IMR-90 (cell line): ENCODE data around the gene ATP13A1. TPM values are rescaled to one million over a fixed set of nuclear protein-coding genes. Genes with fewer than 3 reads are reported as not detected.
A peak's percentile ranks its signal among the peaks of the same experiment; 100 is the strongest.

ENCODE experiments used
- ATAC-seq: fragments of 200-7000 bp; cut with Tn5 transposase; 2 replicates; pipeline ENCODE4 v1.9.1; 2020; ENCODE audit warnings: low read depth, mild to moderate bottlenecking, moderate library complexity
- BruUV-seq: library from RNA; stranded (reverse); fragments of 400-500 nt; replicated peaks from 2 replicates; lab custom pipeline; 2021; lab: Mats Ljungman, UMichigan
- CTCF ChIA-PET: fragments of 300-600 bp; formaldehyde crosslinking; extraction: SDS; loops from one replicate; lab custom pipeline; 2021; ENCODE audit warnings: antibody characterized with exemption; lab: Yijun Ruan, JAX
- POLR2A ChIA-PET: fragments of 300-600 bp; sonication (Branson Sonifier 250); formaldehyde crosslinking; loops from one replicate; lab custom pipeline; 2022; ENCODE audit warnings: antibody characterized with exemption; ENCODE audit not compliant: unreplicated experiment; lab: Charles Lee
- DNase-seq: peaks from one replicate; pipeline ENCODE4 v3.0.0; 2013
- H2AFZ ChIP-seq: replicated peaks from 2 replicates; pipeline ENCODE3; 2013; ENCODE audit warnings: low read length, mild to moderate bottlenecking; ENCODE audit not compliant: poor library complexity
- H2AK5ac ChIP-seq: 2 replicates; pipeline ENCODE4 v1.6.1; 2013; ENCODE audit warnings: low read depth, low read length, inconsistent platforms
- H2AK9ac ChIP-seq: replicated peaks from 2 replicates; pipeline ENCODE3; 2013; ENCODE audit warnings: mild to moderate bottlenecking, low read depth, low read length, moderate library complexity; ENCODE audit not compliant: poor library complexity
- H2BK120ac ChIP-seq: 2 replicates; pipeline ENCODE4 v1.6.1; 2013; ENCODE audit warnings: low read depth, low read length, inconsistent platforms
- H2BK15ac ChIP-seq: 3 replicates; pipeline ENCODE4 v1.6.1; 2013; ENCODE audit warnings: low read depth, low read length, inconsistent platforms
- H2BK20ac ChIP-seq: 2 replicates; pipeline ENCODE4 v1.6.1; 2013; ENCODE audit warnings: low read depth, mild to moderate bottlenecking, inconsistent platforms, low read length, moderate library complexity
- H2BK5ac ChIP-seq: 2 replicates; pipeline ENCODE4 v1.6.1; 2013; ENCODE audit warnings: mild to moderate bottlenecking, low read depth, low read length, inconsistent platforms; ENCODE audit not compliant: poor library complexity, severe bottlenecking
- H3K14ac ChIP-seq: replicated peaks from 2 replicates; pipeline ENCODE4 v1.6.1; 2013; ENCODE audit warnings: low read depth, low read length, inconsistent platforms
- H3K18ac ChIP-seq: 2 replicates; pipeline ENCODE4 v1.6.1; 2013; ENCODE audit warnings: low read depth, low read length, control low read depth
- H3K23ac ChIP-seq: 2 replicates; pipeline ENCODE4 v1.6.1; 2013; ENCODE audit warnings: low read depth, low read length, inconsistent platforms
- H3K27ac ChIP-seq: 2 replicates; pipeline ENCODE4 v1.5.1; 2013; ENCODE audit warnings: mild to moderate bottlenecking, control low read depth, low read length; ENCODE audit not compliant: insufficient read depth
- H3K27me3 ChIP-seq: 2 replicates; pipeline ENCODE4 v1.6.1; 2013; ENCODE audit warnings: low read length; ENCODE audit not compliant: control insufficient read depth, insufficient read depth
- H3K36me3 ChIP-seq: 2 replicates; pipeline ENCODE4 v1.6.1; 2013; ENCODE audit warnings: low read length, mixed read lengths; ENCODE audit not compliant: control insufficient read depth, insufficient read depth
- H3K4ac ChIP-seq: 2 replicates; pipeline ENCODE4 v1.6.1; 2013; ENCODE audit warnings: low read depth, low read length, inconsistent platforms
- H3K4me1 ChIP-seq: 2 replicates; pipeline ENCODE4 v1.6.1; 2013; ENCODE audit warnings: low read length, mixed read lengths; ENCODE audit not compliant: control insufficient read depth, insufficient read depth
- H3K4me2 ChIP-seq: 2 replicates; pipeline ENCODE4 v1.6.1; 2013; ENCODE audit warnings: low read depth, mild to moderate bottlenecking, control low read depth, low read length, moderate library complexity
- H3K4me3 ChIP-seq: 2 replicates; pipeline ENCODE4 v1.5.1; 2013; ENCODE audit warnings: low read depth, mild to moderate bottlenecking, control low read depth, low read length, moderate library complexity; ENCODE audit not compliant: insufficient read depth
- H3K56ac ChIP-seq: 2 replicates; pipeline ENCODE4 v1.6.1; 2013; ENCODE audit warnings: low read length, inconsistent platforms; ENCODE audit not compliant: insufficient read depth; ENCODE audit errors: extremely low read depth
- H3K79me1 ChIP-seq, 2 experiments: 2 replicates each; pipeline ENCODE4 v1.6.1; 2013; ENCODE audit warnings: low read length in 2 of 2, inconsistent platforms in 1 of 2, low read depth in 1 of 2
- H3K9ac ChIP-seq: 2 replicates; pipeline ENCODE4 v1.6.1; 2013; ENCODE audit warnings: low read depth, low read length, control low read depth
- H3K9me1 ChIP-seq: 2 replicates; pipeline ENCODE4 v1.6.1; 2013; ENCODE audit warnings: low read length, inconsistent platforms; ENCODE audit not compliant: insufficient read depth
- H3K9me3 ChIP-seq: 2 replicates; pipeline ENCODE4 v1.6.1; 2013; ENCODE audit warnings: low read length; ENCODE audit not compliant: control insufficient read depth, insufficient read depth
- H4K20me1 ChIP-seq: 2 replicates; pipeline ENCODE4 v1.6.1; 2013; ENCODE audit warnings: low read length, inconsistent platforms; ENCODE audit not compliant: insufficient read depth
- H4K5ac ChIP-seq: 2 replicates; pipeline ENCODE4 v1.6.1; 2013; ENCODE audit warnings: mild to moderate bottlenecking, low read depth, low read length, control low read depth
- H4K8ac ChIP-seq, 2 experiments: 2 replicates each; pipeline ENCODE4 v1.6.1; 2013; ENCODE audit warnings: low read depth in 2 of 2, low read length in 2 of 2, control low read depth in 1 of 2, inconsistent platforms in 1 of 2
- H4K91ac ChIP-seq: 2 replicates; pipeline ENCODE4 v1.6.1; 2013; ENCODE audit warnings: low read depth, low read length, inconsistent platforms; ENCODE audit not compliant: insufficient read depth
- BHLHE40 ChIP-seq: fragments of 150-350 bp; IDR thresholded peaks from 2 replicates; pipeline ENCODE4 v1.6.1; 2016; ENCODE audit warnings: mild to moderate bottlenecking, low read depth, low read length
- CEBPB ChIP-seq: IDR thresholded peaks from 2 replicates; pipeline ENCODE4 v1.6.1; 2012; ENCODE audit warnings: low read depth, low read length, improper control_type of control experiment
- CHD1 ChIP-seq: IDR thresholded peaks from 2 replicates; pipeline ENCODE4 v1.6.1; 2012; ENCODE audit warnings: low read depth, low read length, improper control_type of control experiment
- CTCF ChIP-seq: conservative IDR thresholded peaks from 2 replicates; pipeline ENCODE4 v1.5.1; 2012; ENCODE audit warnings: mild to moderate bottlenecking, low read depth, low read length, improper control_type of control experiment
- ELK1 ChIP-seq: fragments of 150-350 bp; IDR thresholded peaks from 2 replicates; pipeline ENCODE4 v1.6.1; 2016; ENCODE audit warnings: low read depth, mild to moderate bottlenecking, low read length, moderate library complexity, borderline replicate concordance
- FOS ChIP-seq: fragments of 150-350 bp; IDR thresholded peaks from 2 replicates; pipeline ENCODE4 v1.6.1; 2016; ENCODE audit warnings: low read depth, low read length
- MAFK ChIP-seq: IDR thresholded peaks from 2 replicates; pipeline ENCODE4 v1.6.1; 2012; ENCODE audit warnings: low read depth, low read length, improper control_type of control experiment
- MAZ ChIP-seq: IDR thresholded peaks from 2 replicates; pipeline ENCODE4 v1.6.1; 2012; ENCODE audit warnings: low read depth, mild to moderate bottlenecking, low read length, improper control_type of control experiment, moderate library complexity, borderline replicate concordance
- MXI1 ChIP-seq: IDR thresholded peaks from 2 replicates; pipeline ENCODE4 v1.6.1; 2012; ENCODE audit warnings: low read depth, mild to moderate bottlenecking, low read length, moderate library complexity, borderline replicate concordance
- POLR2A ChIP-seq: IDR thresholded peaks from 2 replicates; pipeline ENCODE4 v1.6.1; 2012; ENCODE audit warnings: mild to moderate bottlenecking, low read depth, low read length
- RAD21 ChIP-seq: IDR thresholded peaks from 2 replicates; pipeline ENCODE4 v1.6.1; 2012; ENCODE audit warnings: low read length, improper control_type of control experiment
- RCOR1 ChIP-seq: IDR thresholded peaks from 2 replicates; pipeline ENCODE4 v1.6.1; 2012; ENCODE audit warnings: mild to moderate bottlenecking, low read length, improper control_type of control experiment; ENCODE audit not compliant: insufficient replicate concordance
- SMC3 ChIP-seq: fragments of 150-350 bp; IDR thresholded peaks from 2 replicates; pipeline ENCODE4 v1.6.1; 2016; ENCODE audit warnings: low read depth, mild to moderate bottlenecking, antibody characterized with exemption, low read length, moderate library complexity
- USF2 ChIP-seq: fragments of 150-350 bp; IDR thresholded peaks from 2 replicates; pipeline ENCODE4 v1.6.1; 2017; ENCODE audit warnings: mild to moderate bottlenecking, antibody characterized with exemption, low read length, low read depth
- WGBS, 2 experiments: methylation state at CpG; one replicate each; pipeline versions ENCODE4 v1.1.5 to v1.1.7; 2013; ENCODE audit warnings: missing lambda C conversion rate in 2 of 2; ENCODE audit not compliant: insufficient read length in 1 of 2; ENCODE audit errors: extremely low coverage in 2 of 2; 5-methylcytosine and 5-hydroxymethylcytosine counted together
- dilution Hi-C: fragments of 300-500 bp; cut with HindIII; formaldehyde crosslinking; loops from one replicate; pipeline ENCODE4 v1.14.3; 2018; ENCODE audit warnings: low sequenced_read_pairs; ENCODE audit not compliant: unreplicated experiment
- in situ Hi-C: fragments of 300-500 bp; cut with MboI; formaldehyde crosslinking; loops from 3 replicates; pipeline ENCODE4 v1.14.3; 2019; ENCODE audit warnings: low sequenced_read_pairs, inconsistent platforms, mixed read lengths
- intact Hi-C: fragments of 100-400 bp; cut with micrococcal nuclease; formaldehyde crosslinking; loops from 2 replicates; pipeline ENCODE4 v1.10.0; 2022
- polyA plus RNA-seq, 3 experiments: library from polyadenylated mRNA; depleted of rRNA; stranded (reverse); fragments of >200 nt; gene quantifications; 2 replicates each; pipeline ENCODE4 v1.2.3, GENCODE V29; 2012; ENCODE audit warnings: low replicate concordance in 1 of 3
- total RNA-seq: library from RNA; depleted of rRNA; stranded (reverse); fragments of >200 nt; gene quantifications from 2 replicates; pipeline ENCODE4 v1.2.3, GENCODE V29; 2012

The ATP13A1 gene
- total and polyA plus RNA-seq, 2 of the 4 experiments (the other 2 are of a cell fraction): 13.3 to 43.8 TPM

- no peak overlapping the region for H3K23ac ChIP-seq
- H2AK9ac ChIP-seq: no peak overlapping the region
- H3K27me3 ChIP-seq: no peaks in the 10 kb centered on the region
- peaks cover under 1 to 11% of the 10 kb centered on the region in 2 experiments for H3K79me1 ChIP-seq
- H3K27ac ChIP-seq: no peak overlapping the region
- no peak overlapping the region for H3K4me3 ChIP-seq
- dilution Hi-C loops: no loop called here
- intact Hi-C loops: no loop called here
- peak overlapping the region; percentile 21 for H2AFZ ChIP-seq
- H2BK15ac ChIP-seq: no peak overlapping the region
- BruUV-seq: no TSS peak
- no peak overlapping the region for H4K5ac ChIP-seq
- ChIA-PET POLR2A (no interaction called here), CTCF (no interaction called here)
- no peak overlapping the region for H4K8ac ChIP-seq
- H3K9me3 ChIP-seq: no peaks in the 10 kb centered on the region
- no peak overlapping the region for H3K18ac ChIP-seq
- no peak overlapping the region for H3K14ac ChIP-seq
- no peak overlapping the region for H2BK20ac ChIP-seq
- WGBS, 2 experiments: 99% methylated on average over 14 of the region's 15 CpGs; no CpG with 5 or more reads in 1 of the 2 experiments
- H3K4me1 ChIP-seq: no peaks in the 10 kb centered on the region; the same call in 1 of the 2 replicates
- H3K4me2 ChIP-seq: no peak overlapping the region
- H2BK120ac ChIP-seq: no peak overlapping the region
- H3K56ac ChIP-seq: no peak overlapping the region
- ATAC-seq (no peak), DNase-seq (no peak)
- peaks cover 85% of the 10 kb centered on the region for H3K36me3 ChIP-seq
- peaks cover 8% of the 10 kb centered on the region for H4K20me1 ChIP-seq
- H4K91ac ChIP-seq: no peak overlapping the region
- H3K9ac ChIP-seq: no peak overlapping the region
- H3K4ac ChIP-seq: no peak overlapping the region
- TF ChIP-seq MAFK (no peak), BHLHE40 (no peak), CTCF (no peak), MAZ (no peak), MXI1 (no peak), CHD1 (no peak), RAD21 (no peak), RCOR1 (no peak), USF2 (no peak), ELK1 (no peak), CEBPB (no peak), FOS (no peak), POLR2A (no peak), SMC3 (no peak)
- peaks cover 3% of the 10 kb centered on the region for H3K9me1 ChIP-seq
- no peak overlapping the region for H2AK5ac ChIP-seq
- in situ Hi-C loops: no loop called here
- H2BK5ac ChIP-seq: no peak overlapping the region
Observed at GRCh38 chr19:19654441-19654840, 9.0 kb downstream of the ATP13A1 start.
